OCI-LY7 (cell line): ENCODE data around the gene ZNF804A. TPM values are rescaled to one million over a fixed set of nuclear protein-coding genes. Genes with fewer than 3 reads are reported as not detected.

Source experiments
- BruUV-seq: library from RNA; stranded (reverse); fragments of 400-500 nt; replicated peaks from 2 replicates; lab custom pipeline; 2021; lab: Mats Ljungman, UMichigan
- CTCF ChIA-PET: fragments of 300-600 bp; sonication (Branson Sonifier 250); formaldehyde crosslinking; loops from one replicate; lab custom pipeline; 2022; ENCODE audit warnings: antibody characterized with exemption; ENCODE audit not compliant: unreplicated experiment; lab: Charles Lee
- POLR2A ChIA-PET: fragments of 300-600 bp; sonication (Branson Sonifier 250); formaldehyde crosslinking; loops from one replicate; lab custom pipeline; 2022; ENCODE audit warnings: antibody characterized with exemption; lab: Charles Lee
- DNase-seq: peaks from one replicate; pipeline ENCODE4 v3.0.0-alpha.2; 2015; ENCODE audit warnings: low spot score
- H2AFZ ChIP-seq: fragments of 200-600 bp; sonication (generic), shearing (Covaris generic); 2 replicates; pipeline ENCODE4 v1.6.1; 2014; ENCODE audit warnings: mild to moderate bottlenecking, antibody characterized with exemption, low read length, moderate library complexity
- H3K27ac ChIP-seq: fragments of 200-600 bp; sonication (generic); 2 replicates; pipeline ENCODE4 v1.5.1; 2014; ENCODE audit warnings: mixed run types, low read depth, mild to moderate bottlenecking, moderate library complexity, low read length, inconsistent platforms; ENCODE audit not compliant: poor library complexity, severe bottlenecking
- H3K36me3 ChIP-seq: fragments of 200-600 bp; sonication (generic); 2 replicates; pipeline ENCODE4 v1.6.1; 2014; ENCODE audit warnings: mild to moderate bottlenecking, antibody characterized with exemption, low read length, moderate library complexity, mixed read lengths; ENCODE audit not compliant: insufficient read depth
- H3K4me1 ChIP-seq: fragments of 200-600 bp; sonication (generic); 2 replicates; pipeline ENCODE4 v1.5.1; 2014; ENCODE audit warnings: mild to moderate bottlenecking, low read length; ENCODE audit not compliant: insufficient read depth, poor library complexity, severe bottlenecking
- H3K4me2 ChIP-seq: fragments of 200-600 bp; sonication (generic); 2 replicates; pipeline ENCODE4 v1.6.1; 2014; ENCODE audit warnings: mild to moderate bottlenecking, low read length
- H3K4me3 ChIP-seq: fragments of 200-600 bp; sonication (generic); 2 replicates; pipeline ENCODE4 v1.5.1; 2014; ENCODE audit warnings: mild to moderate bottlenecking, low read depth, low read length; ENCODE audit not compliant: poor library complexity, severe bottlenecking
- H3K79me2 ChIP-seq: fragments of 200-600 bp; sonication (generic); 2 replicates; pipeline ENCODE4 v1.6.1; 2016; ENCODE audit warnings: low read depth, mild to moderate bottlenecking, low read length, moderate library complexity, mixed read lengths; ENCODE audit not compliant: insufficient read depth
- H3K9me2 ChIP-seq: fragments of 200-600 bp; sonication (generic); 2 replicates; pipeline ENCODE4 v1.6.1; 2016; ENCODE audit warnings: mild to moderate bottlenecking, low read length, mixed read lengths; ENCODE audit not compliant: insufficient read depth
- H3K9me3 ChIP-seq: fragments of 200-600 bp; sonication (generic); 2 replicates; pipeline ENCODE4 v1.6.1; 2014; ENCODE audit warnings: mild to moderate bottlenecking, mixed run types, low read length, mixed read lengths
- H4K20me1 ChIP-seq: fragments of 200-600 bp; sonication (generic); 2 replicates; pipeline ENCODE4 v1.6.1; 2014; ENCODE audit warnings: mild to moderate bottlenecking, antibody characterized with exemption, low read length, moderate library complexity, mixed read lengths; ENCODE audit not compliant: insufficient read depth
- EZH2phosphoT487 ChIP-seq: fragments of 200-600 bp; sonication (generic); IDR thresholded peaks from 2 replicates; pipeline ENCODE4 v1.6.1; 2018; ENCODE audit warnings: low read depth, borderline replicate concordance, mild to moderate bottlenecking, mixed run types, antibody characterized with exemption, low read length, moderate library complexity, mixed read lengths
- intact Hi-C: fragments of 100-400 bp; cut with micrococcal nuclease; formaldehyde crosslinking; loops from one replicate; pipeline ENCODE4 v1.10.0; 2022; ENCODE audit not compliant: unreplicated experiment
- total RNA-seq, 2 experiments: library from RNA; depleted of rRNA in 1 of 2; stranded (reverse); fragments of >200 nt in 1 of 2; shearing (Covaris generic) in 1 of 2; gene quantifications; 2 replicates each; pipeline ENCODE4 v1.2.3, GENCODE V29; 2014 to 2022
- TF ChIP-seq, protein P1 (sequence below): fragments of 200-600 bp; sonication (generic); conservative IDR thresholded peaks from 2 replicates; pipeline ENCODE4 v1.5.1; 2014; ENCODE audit warnings: mild to moderate bottlenecking, antibody characterized with exemption, low read length, moderate library complexity, mixed read lengths

ZNF804A gene
- total RNA-seq, 2 experiments from 2014 or later: 14.4 to 19.9 TPM

DNA sequence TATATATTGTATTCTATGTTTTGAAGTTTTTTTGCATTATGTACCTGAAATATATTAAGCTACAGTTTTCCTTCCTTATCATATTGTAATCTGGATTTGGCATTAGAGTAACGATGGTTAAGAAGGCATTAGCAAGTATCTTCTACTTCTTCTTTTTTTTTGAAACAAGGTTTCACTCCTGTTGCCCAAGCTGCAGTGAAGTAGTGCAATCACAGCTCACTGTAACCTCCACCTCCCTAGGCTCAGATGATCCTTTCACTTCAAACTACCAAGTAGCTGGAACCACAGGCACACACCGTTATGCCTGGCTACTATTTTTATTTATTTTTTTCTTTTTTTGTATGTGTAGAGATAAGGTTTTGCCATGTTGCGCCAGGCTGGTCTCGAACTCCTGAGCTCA is 201.1 kb downstream of the ZNF804A start:
- no peak overlapping the region for H3K27ac ChIP-seq
- no peak overlapping the region for H3K4me2 ChIP-seq
- H2AFZ ChIP-seq: no peak overlapping the region
- no peaks in the 10 kb centered on the region; the same call in 1 of the 2 replicates for H3K9me3 ChIP-seq
- intact Hi-C loops: no loop called here
- H3K36me3 ChIP-seq: no peaks in the 10 kb centered on the region
- ChIA-PET CTCF (interaction anchor here (1.3 kb wide), 1 partner anchor 18 kb away, joined by 3 read pairs; no protein-coding TSS in a partner anchor), POLR2A (interaction anchor here (0.7 to 1.8 kb wide), 4 partner anchors 21 to 671 kb away, joined by 3 to 6 read pairs (median 3); no protein-coding TSS in a partner anchor)
- no peaks in the 10 kb centered on the region for H3K9me2 ChIP-seq
- no peak overlapping the region for H3K4me3 ChIP-seq
- H4K20me1 ChIP-seq: peaks cover 14% of the 10 kb centered on the region; the same call in 1 of the 2 replicates
- peak; percentile 14 for DNase-seq
- no peaks in the 10 kb centered on the region for H3K4me1 ChIP-seq
- TF ChIP-seq, protein P1, sequence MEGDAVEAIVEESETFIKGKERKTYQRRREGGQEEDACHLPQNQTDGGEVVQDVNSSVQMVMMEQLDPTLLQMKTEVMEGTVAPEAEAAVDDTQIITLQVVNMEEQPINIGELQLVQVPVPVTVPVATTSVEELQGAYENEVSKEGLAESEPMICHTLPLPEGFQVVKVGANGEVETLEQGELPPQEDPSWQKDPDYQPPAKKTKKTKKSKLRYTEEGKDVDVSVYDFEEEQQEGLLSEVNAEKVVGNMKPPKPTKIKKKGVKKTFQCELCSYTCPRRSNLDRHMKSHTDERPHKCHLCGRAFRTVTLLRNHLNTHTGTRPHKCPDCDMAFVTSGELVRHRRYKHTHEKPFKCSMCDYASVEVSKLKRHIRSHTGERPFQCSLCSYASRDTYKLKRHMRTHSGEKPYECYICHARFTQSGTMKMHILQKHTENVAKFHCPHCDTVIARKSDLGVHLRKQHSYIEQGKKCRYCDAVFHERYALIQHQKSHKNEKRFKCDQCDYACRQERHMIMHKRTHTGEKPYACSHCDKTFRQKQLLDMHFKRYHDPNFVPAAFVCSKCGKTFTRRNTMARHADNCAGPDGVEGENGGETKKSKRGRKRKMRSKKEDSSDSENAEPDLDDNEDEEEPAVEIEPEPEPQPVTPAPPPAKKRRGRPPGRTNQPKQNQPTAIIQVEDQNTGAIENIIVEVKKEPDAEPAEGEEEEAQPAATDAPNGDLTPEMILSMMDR: no peak
- no peak for TF ChIP-seq EZH2phosphoT487
- H3K79me2 ChIP-seq: peaks cover 92% of the 10 kb centered on the region
- BruUV-seq: no TSS peak

DNA sequence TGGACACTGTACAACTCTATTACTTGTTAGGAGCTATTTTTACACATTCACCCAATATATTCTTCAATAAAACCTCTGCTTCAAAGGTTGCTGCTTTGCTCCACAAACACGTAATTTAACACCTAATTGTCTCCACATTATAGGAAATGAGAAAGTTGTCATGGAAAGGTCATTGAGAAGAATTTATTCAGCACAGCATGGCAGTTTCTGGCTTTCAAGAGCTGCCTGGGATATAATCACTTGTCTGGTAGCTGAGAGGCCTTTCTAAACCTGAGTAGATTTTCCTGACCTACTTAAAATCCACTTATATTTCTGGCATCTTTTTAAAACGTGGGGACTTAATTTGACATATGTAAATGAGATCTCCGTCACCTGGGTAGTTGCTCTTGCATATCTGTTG is 216.1 kb downstream of the ZNF804A start:
- no TSS peak for BruUV-seq
- no peak for DNase-seq
- Histone ChIP-seq H3K9me2 (no peaks in the 10 kb centered on the region), H3K79me2 (peaks cover 17% of the 10 kb centered on the region), H3K4me2 (no peak overlapping the region), H3K27ac (no peak overlapping the region), H3K4me3 (no peak overlapping the region), H4K20me1 (peaks cover 10% of the 10 kb centered on the region; the same call in 1 of the 2 replicates), H2AFZ (no peak overlapping the region), H3K36me3 (peaks cover 14% of the 10 kb centered on the region), H3K9me3 (no peaks in the 10 kb centered on the region), H3K4me1 (no peaks in the 10 kb centered on the region)
- TF ChIP-seq, protein P1: no peak
- no peak for TF ChIP-seq EZH2phosphoT487
- ChIA-PET CTCF (no interaction called here), POLR2A (interaction anchor here (0.6 kb wide), 1 partner anchor 86 kb away, joined by 3 read pairs; no protein-coding TSS in a partner anchor)
- intact Hi-C loops: no loop called here

DNA sequence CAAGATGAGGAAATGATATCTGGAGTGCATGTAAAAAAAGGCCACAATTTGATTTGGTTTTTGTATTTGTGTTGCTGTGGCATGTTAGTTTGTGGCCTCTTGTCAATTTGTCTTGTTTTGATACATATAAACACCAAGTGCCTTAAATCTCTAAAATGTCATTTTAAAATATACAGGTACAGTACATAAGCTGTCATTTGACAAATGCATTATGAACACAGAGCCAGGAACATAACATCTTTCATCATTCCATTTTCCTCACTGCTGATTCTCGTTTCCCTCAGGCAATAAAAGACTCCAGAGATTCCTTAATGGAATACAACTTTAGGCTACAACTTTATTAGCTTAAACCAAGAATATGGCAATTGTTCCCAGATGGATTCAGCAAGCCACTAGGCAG is 217.5 kb downstream of the ZNF804A start:
- peaks cover 14% of the 10 kb centered on the region for H3K36me3 ChIP-seq
- ChIA-PET CTCF (no interaction called here), POLR2A (no interaction called here)
- no peaks in the 10 kb centered on the region for H3K9me3 ChIP-seq
- no peak overlapping the region for H3K4me2 ChIP-seq
- TF ChIP-seq, protein P1: no peak
- TF ChIP-seq EZH2phosphoT487: no peak
- peaks cover 17% of the 10 kb centered on the region for H3K79me2 ChIP-seq
- no peak for DNase-seq
- no peaks in the 10 kb centered on the region for H3K9me2 ChIP-seq
- H3K4me3 ChIP-seq: no peak overlapping the region
- BruUV-seq: no TSS peak
- peaks cover 10% of the 10 kb centered on the region; the same call in 1 of the 2 replicates for H4K20me1 ChIP-seq
- intact Hi-C loops: no loop called here
- no peak overlapping the region for H2AFZ ChIP-seq
- H3K4me1 ChIP-seq: no peaks in the 10 kb centered on the region
- H3K27ac ChIP-seq: no peak overlapping the region
